D721Med (cell line): ENCODE results near the gene ARHGAP29.
A peak's percentile ranks its signal among the peaks of the same experiment; 100 is the strongest.

Source experiments
- DNase-seq: peaks from one replicate; pipeline ENCODE4 v3.0.0; 2011; ENCODE audit warnings: low spot score; ENCODE audit not compliant: insufficient read length
- FAIRE-seq: peaks from 2 replicates; lab custom pipeline; 2011; peaks lifted over from hg19 to GRCh38; lab: Jason Lieb, UNC
- TF ChIP-seq, protein P1 (sequence below): IDR thresholded peaks from 2 replicates; pipeline ENCODE4 v1.5.1; 2012; ENCODE audit warnings: mild to moderate bottlenecking, control low read depth; ENCODE audit not compliant: insufficient read depth; ENCODE audit errors: missing control alignments

Gene ARHGAP29

DNA sequence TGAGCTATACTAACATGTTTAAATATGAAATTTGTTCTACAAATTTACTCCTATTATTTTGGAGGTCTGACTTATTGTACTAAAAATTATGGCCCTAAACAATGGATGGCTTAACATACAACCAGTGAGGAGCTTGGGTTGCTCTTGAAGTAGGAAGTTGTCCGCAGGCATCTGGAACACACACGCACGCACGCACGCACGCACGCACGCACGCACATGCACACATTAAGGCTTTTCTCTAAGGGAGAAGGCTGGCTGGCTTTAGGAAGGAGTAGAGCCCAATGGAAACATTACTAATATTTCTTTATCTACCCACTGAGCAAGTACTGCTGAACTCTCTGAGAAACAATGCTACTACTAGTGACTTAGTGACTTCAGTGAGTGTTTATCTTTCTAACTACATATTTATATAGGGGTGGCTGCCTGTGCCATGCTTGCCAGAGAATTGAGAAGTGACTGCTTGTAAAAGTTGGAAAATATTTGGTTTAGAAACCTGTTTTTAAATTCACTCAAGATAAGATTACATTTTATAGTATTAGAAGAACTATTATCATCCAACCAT lies 16.2 kb upstream of the ARHGAP29 start:
- FAIRE-seq (no peak), DNase-seq (no peak)
- TF ChIP-seq, protein P1, sequence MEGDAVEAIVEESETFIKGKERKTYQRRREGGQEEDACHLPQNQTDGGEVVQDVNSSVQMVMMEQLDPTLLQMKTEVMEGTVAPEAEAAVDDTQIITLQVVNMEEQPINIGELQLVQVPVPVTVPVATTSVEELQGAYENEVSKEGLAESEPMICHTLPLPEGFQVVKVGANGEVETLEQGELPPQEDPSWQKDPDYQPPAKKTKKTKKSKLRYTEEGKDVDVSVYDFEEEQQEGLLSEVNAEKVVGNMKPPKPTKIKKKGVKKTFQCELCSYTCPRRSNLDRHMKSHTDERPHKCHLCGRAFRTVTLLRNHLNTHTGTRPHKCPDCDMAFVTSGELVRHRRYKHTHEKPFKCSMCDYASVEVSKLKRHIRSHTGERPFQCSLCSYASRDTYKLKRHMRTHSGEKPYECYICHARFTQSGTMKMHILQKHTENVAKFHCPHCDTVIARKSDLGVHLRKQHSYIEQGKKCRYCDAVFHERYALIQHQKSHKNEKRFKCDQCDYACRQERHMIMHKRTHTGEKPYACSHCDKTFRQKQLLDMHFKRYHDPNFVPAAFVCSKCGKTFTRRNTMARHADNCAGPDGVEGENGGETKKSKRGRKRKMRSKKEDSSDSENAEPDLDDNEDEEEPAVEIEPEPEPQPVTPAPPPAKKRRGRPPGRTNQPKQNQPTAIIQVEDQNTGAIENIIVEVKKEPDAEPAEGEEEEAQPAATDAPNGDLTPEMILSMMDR, result no peak

DNA sequence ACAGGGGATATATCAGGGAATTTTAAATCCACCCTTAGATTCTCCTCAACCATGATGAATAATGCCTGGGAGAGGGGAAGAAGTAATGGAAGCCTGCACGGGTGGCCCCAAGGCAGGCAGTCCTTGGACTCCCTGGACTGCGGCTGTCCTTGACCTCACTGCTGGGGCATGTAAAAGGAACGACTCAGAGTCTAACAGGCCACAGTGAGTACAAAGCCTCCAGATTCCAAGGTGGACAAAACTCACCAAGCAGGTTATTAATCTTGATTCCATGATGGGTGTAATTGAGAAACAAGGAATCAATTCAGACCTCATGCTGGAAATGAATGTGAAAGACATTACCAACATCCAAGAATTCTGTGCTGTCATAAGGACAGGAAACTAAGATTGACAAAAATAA lies 13.0 kb upstream of the ARHGAP29 start:
- TF ChIP-seq, protein P1, result no peak
- no peak for FAIRE-seq

DNA sequence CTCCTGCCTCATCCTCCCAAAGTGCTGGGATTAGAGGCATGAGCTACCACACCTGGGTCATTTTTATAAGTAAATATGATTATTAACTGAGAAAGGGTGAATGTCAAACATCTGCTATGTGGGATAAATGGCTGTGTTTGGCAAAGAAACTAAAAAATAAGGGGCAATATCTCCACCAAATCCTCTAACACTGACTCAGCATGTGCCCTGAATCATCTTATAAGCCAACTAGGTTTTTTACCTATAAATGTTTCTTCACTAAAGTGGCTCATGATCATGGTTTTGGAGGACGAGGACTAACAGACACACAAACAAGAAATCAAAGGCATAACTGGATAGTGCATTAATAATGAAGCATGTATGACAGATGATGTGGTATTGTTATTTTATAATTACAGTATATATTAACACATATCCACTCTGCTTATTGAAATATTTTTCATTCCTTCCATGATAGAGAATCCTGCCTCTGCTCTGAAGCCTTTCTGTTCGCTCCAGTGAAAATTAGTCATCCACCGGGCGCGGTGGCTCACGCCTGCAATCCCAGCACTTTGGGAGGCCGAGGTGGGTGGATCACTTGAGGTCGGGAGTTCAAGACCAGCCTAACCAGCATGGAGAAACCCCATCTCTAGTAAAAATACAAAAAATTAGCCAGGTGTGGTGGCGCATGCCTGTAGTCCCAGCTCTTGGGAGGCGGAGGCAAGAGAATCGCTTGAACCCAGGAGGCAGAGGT lies 11.7 kb upstream of the ARHGAP29 start:
- no peak for FAIRE-seq
- DNase-seq, result no peak
- TF ChIP-seq, protein P1, result no peak

More for the DNA sequence above, 13.0 kb upstream of the ARHGAP29 start:
- no peak for DNase-seq

DNA sequence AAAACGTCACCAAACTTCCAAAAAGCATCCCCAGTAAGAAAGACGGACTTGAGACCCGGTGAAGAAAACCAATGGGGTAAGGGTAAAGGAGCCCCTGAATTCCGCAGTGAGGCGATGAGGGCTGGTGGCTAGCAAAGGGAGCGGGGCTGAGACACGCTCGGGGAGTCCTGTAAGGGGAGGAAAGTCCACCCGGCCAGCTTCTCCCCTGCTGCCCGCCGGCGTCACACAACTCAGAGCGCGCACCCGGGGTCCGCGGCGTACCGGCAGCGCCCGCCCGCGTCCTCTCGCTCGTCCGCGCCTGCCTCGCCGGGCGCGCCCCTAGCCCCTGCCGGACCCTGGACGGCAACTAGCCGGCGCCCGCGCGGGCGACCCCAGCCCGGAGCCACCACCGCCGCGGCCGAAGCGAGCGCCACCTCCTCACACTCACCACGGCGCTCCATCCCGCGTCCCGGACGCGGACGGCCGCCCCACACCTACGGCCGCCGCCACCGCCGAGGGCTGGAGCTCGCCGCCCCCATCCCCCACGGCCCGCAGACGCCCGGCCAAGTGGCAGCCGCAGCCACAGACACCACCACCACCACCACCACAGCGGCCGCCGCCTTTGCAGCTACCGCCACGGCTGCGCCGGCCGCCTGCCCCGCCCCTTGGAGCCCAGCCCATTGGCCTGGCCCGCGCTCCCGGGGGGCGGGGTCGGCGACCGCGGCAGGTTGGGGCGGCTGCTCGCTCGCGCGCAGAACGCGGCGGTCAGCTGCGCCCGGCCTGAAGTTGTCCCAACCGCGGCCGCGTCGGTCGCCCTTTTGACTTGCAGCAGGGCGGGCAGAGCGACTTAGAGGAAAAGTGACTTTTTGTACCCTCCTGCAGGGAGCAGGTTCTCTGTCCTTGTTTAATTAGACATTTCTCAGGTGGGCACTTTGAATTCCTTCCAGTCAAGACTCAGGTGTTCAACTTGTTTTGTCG lies 10.0 kb upstream of the ARHGAP29 start:
- DNase-seq (peak; percentile 30), FAIRE-seq (no peak)
- TF ChIP-seq, protein P1, result no peak

DNA sequence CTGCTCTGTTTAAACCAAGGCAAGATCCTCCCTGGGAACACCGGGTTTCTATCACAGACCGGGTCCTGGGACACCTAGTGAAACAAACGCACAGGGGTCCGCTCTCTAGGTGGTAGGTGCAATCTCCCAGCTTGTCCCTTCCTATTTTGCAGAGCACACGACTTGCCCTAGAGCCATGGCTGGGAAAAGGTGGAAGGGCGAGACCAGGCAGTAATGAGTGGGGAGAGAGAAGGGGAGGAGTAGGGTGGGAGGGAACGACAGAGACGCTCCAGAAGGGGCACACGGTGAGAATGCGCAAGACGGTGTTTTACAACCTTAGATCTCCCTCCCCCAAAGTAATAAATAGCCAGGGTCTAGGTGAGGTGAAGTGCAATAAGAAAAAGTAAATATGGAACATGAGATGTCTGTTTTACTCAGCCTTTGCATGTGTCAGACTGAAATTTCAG lies 9.3 kb upstream of the ARHGAP29 start:
- DNase-seq (no peak), FAIRE-seq (no peak)
- TF ChIP-seq, protein P1, result no peak

DNA sequence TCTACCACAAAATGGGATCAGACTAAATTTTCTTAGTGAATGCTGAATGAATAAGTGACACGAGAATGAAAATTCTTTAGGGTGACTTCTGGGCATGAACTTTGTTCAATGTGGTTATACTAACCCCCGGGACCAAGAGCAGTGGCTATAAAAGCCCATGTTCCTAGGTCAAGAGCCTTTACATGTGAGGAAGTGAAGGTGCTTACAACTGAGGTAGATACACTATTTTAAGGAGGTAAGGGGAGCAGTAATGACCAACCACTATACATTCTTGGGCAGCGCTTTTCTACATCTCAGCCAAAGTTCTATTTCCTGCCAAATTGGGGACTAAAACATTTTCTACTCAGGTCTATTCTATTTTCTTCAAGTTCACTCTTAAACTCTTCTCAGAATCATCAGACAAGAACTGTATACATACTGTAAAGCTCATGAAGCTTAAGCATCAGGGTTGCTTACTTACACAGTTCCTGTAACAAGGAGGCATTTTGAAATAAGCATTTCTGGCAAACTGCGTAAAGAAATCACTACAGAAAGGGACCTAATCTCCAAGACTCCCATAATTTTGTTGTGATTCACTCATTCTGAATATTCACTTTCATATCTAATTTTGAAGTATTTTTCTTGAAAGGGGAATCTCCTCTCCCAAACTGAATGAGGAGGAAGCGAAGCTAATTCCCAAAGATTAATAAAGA lies 8.5 kb upstream of the ARHGAP29 start:
- DNase-seq (no peak), FAIRE-seq (no peak)
- TF ChIP-seq, protein P1, result no peak
